HepG2 (cell line): ENCODE data around the gene PKP3. TPM values are rescaled to one million over a fixed set of nuclear protein-coding genes. Genes with fewer than 3 reads are reported as not detected.

Experiments used
- FOXO4 ChIP-seq: sonication (generic); formaldehyde crosslinking; conservative IDR thresholded peaks from 2 replicates; pipeline ENCODE4 v1.8.1; 2023; ENCODE audit warnings: missing genetic modification reagents
- FOXP1 ChIP-seq, 2 experiments: fragments of 450-650 bp in 1 of 2; IDR thresholded peaks; 2 replicates each; pipeline ENCODE4 v1.6.1; 2017 to 2018; ENCODE audit warnings: antibody characterized with exemption in 1 of 2
- HNRNPH1 ChIP-seq: fragments of 200-400 bp; formaldehyde crosslinking; optimal IDR thresholded peaks from 2 replicates; pipeline ENCODE3; 2017; ENCODE audit warnings: mild to moderate bottlenecking, low read depth, low read length
- KDM4B ChIP-seq: sonication (generic); formaldehyde crosslinking; IDR thresholded peaks from 2 replicates; pipeline ENCODE4 v1.4.0; 2020; ENCODE audit warnings: missing genetic modification reagents
- NCOR1 ChIP-seq: fragments of 200-600 bp; sonication (generic); IDR thresholded peaks from 2 replicates; pipeline ENCODE4 v1.7.0; 2017; ENCODE audit warnings: antibody characterized with exemption, low read length, borderline replicate concordance
- NFAT5 ChIP-seq: sonication (generic); formaldehyde crosslinking; IDR thresholded peaks from 2 replicates; pipeline ENCODE4 v1.4.0; 2020; ENCODE audit warnings: missing genetic modification reagents
- PRDM4 ChIP-seq: sonication (generic); formaldehyde crosslinking; IDR thresholded peaks from 2 replicates; pipeline ENCODE4 v1.9.0; 2021; ENCODE audit warnings: missing genetic modification reagents, borderline replicate concordance
- REPIN1 ChIP-seq: sonication (generic); formaldehyde crosslinking; IDR thresholded peaks from 2 replicates; pipeline ENCODE4 v1.8.0; 2022; ENCODE audit warnings: missing genetic modification reagents, low read depth, mild to moderate bottlenecking, borderline replicate concordance
- THRA ChIP-seq: sonication (generic); formaldehyde crosslinking; IDR thresholded peaks from 2 replicates; pipeline ENCODE4 v1.4.0; 2020; ENCODE audit warnings: missing genetic modification reagents, borderline replicate concordance
- ZBTB37 ChIP-seq: sonication (generic); formaldehyde crosslinking; IDR thresholded peaks from 2 replicates; pipeline ENCODE4 v1.4.0; 2020; ENCODE audit warnings: mild to moderate bottlenecking, missing genetic modification reagents
- ZNF180 ChIP-seq: sonication (generic); formaldehyde crosslinking; IDR thresholded peaks from 2 replicates; pipeline ENCODE4 v1.4.0; 2020; ENCODE audit warnings: low read depth, missing genetic modification reagents, borderline replicate concordance
- ZNF792 ChIP-seq: IDR thresholded peaks from 2 replicates; pipeline ENCODE4 v1.6.1; 2016
- ZNF879 ChIP-seq: sonication (generic); formaldehyde crosslinking; IDR thresholded peaks from 2 replicates; pipeline ENCODE4 v1.8.1; 2023; ENCODE audit warnings: missing genetic modification reagents
- polyA plus RNA-seq, 8 experiments: library from polyadenylated mRNA; depleted of rRNA in 3 of 8; stranded (reverse) in 7 of 8; unstranded in 1 of 8; fragments of >200 nt; fragmentation: Illumina TruSeq in 4 of 8; extraction: Trizol in 4 of 8; gene quantifications; 2 replicates each; pipeline versions ENCODE4 v1.2.1 to v1.2.3, GENCODE V29; 2011 to 2016; ENCODE audit warnings: low read depth in 4 of 8, missing spikeins in 1 of 8, mixed read lengths in 1 of 8; ENCODE audit not compliant: insufficient read depth in 1 of 8
- total RNA-seq, 5 experiments: library from RNA; depleted of rRNA; stranded (reverse); fragments of >200 nt; fragmentation: Illumina TruSeq; extraction: Trizol; gene quantifications; 2 replicates each; pipeline ENCODE4 v1.2.3, GENCODE V29; 2016; ENCODE audit warnings: low read depth in 1 of 5

PKP3 gene
- total and polyA plus RNA-seq, 2 of the 13 experiments (the other 11 are each of a cell fraction or from before 2014, with no cell fraction given): 18.0 to 28.7 TPM

GRCh38 chr11:394034-394857 lies at the start of gene PKP3 (continued):
- TF ChIP-seq PRDM4 (CRISPR knock-in tag) (no peak), ZNF879 (CRISPR knock-in tag) (no peak), HNRNPH1 (no peak), ZBTB37 (CRISPR knock-in tag) (no peak), REPIN1 (CRISPR knock-in tag) (no peak), THRA (CRISPR knock-in tag) (0 out of 2 replicates have a peak, but pooled peaks have one; percentile 16), NCOR1 (no peak), NFAT5 (CRISPR knock-in tag) (0 out of 2 replicates have a peak, but pooled peaks have one; percentile 36), FOXO4 (no peak), FOXP1 (IDR thresholded peaks at IDR 0.05) (no peak), FOXP1 (CRISPR knock-in tag; IDR thresholded peaks at IDR 0.05) (no peak), KDM4B (no peak), ZNF792 (CRISPR knock-in tag) (no peak; the same call in 1 of the 2 replicates), ZNF180 (CRISPR knock-in tag) (no peak)
